Adipose tissue (tissue), 3 donors: ENCODE data around the gene FBXO31. TPM values are rescaled to one million over a fixed set of nuclear protein-coding genes. Genes with fewer than 3 reads are reported as not detected.
A peak's percentile ranks its signal among the peaks of the same experiment; 100 is the strongest.

Source experiments
- H3K27ac ChIP-seq: one replicate; pipeline ENCODE4 v1.5.1; 2013; ENCODE audit warnings: low read depth, low read length
- WGBS, 3 donors: extraction: QIAGEN DNeasy Blood & Tissue Kit; methylation state at CpG; one replicate each; pipeline ENCODE4 v1.1.7; 2013; 5-methylcytosine and 5-hydroxymethylcytosine counted together
- polyA plus RNA-seq, 3 donors: library from polyadenylated mRNA; stranded (reverse); fragments of 200-250 nt; gene quantifications; one replicate each; pipeline ENCODE4 v1.2.3, GENCODE V29; 2013
- donor health status: healthy with polysubstance abuse.
- donor health status: Bipolar disorder and iron deficiency.
- donor health status: healthy.

The FBXO31 gene
- polyA plus RNA-seq, 3 donors, result 14.6 to 26.6 (median 23.6) TPM

DNA sequence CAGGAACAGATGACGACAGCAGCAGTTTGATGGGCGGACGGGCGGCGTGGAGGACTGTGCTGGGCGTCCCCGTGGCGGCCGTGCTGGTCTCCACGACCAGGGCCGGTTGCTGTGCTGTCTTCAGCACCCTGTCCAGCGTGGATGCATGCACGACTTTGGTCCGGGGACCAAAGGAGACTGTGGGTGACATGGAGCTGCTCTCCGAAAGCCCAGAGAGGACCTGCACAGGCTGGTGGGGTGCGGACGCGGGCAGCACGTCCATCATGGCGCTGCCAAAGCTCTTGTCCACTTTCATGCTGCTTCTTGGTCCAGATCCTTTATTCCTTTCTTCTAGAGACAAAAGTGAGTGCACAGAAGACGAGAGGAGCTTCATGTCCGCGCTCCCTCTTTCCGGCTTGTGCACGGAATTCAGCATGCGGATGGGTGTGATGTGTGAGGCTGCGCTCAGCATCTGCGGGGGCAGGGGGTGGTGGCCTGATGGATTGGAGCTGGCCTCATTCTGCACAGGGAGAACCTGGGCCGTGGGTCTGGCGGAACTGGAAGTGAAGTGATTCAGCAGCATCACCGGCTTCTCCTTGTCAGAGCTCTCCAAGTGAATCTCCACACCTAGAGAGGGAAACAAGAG, 28.9 kb upstream of the FBXO31 start:
- no peak overlapping the region for H3K27ac ChIP-seq
- WGBS, 3 donors, result 88 to 92% (median 89%) methylated on average over 31 of the region's 31 CpGs

DNA sequence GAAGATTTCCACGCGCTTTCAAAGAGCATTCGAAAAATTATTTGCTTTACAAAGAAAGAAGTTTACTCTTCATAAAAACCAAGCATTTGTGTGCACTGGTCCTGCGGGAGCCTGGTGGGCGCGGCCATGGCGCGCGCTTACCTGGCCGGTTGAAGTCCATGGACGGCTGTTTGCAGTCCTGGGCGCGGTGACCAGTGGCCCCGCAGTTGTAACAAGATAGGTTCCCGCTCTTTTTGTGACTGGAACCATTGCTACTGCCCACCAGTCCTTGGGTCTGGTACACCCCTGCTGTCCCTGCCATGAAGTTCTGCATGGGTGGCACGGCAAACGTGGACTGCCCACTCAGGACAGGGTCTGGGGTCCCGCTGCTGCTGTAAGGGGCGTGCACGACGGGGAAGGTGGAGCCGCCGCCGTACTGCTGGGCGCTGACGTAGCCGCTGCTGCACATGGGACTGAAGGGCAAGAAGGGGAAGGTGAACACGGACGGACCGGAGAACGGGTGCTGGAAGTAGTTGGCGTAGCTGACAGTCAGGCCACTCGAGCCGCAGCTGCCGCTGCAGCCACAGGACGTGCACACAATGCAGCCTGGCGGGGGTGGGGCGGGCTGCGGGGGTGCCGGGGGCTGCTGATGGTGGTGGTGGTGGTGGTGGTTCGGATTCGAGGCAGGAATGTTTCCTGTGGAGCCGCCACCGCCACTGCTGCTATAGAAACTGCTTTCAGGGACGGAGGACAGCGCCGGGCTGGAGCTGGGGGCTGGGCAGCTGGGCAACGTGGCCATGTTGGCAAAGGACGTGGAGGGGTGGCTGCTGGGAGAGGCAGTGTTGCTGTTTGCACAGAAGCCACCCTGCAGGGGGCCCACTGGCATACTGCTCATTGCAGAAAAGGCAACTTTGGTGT, 28.0 kb upstream of the FBXO31 start:
- H3K27ac ChIP-seq, result no peak overlapping the region
- WGBS, 3 donors, result 91 to 95% (median 94%) methylated on average over 42 to 49 of the region's 49 CpGs

DNA sequence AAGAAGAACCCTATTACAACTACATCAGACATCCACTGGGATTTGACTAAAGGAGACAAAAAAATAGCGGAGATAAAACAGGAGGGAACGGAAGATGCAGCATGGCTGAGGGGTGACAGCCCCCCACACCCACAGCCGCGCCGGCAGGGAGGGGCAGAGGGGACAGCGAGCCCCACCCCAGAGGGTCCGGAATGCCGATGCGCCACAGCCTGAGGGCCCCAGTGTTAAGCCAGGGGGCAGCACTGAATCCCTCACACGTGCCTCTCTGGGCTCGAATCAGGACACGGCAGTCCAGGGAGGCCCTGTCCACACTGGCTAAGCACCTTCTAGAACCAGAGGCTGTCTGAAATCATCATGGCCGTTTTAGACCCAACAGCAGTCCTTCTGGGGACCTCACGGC, 27.4 kb upstream of the FBXO31 start:
- no peak overlapping the region for H3K27ac ChIP-seq
- WGBS, 3 donors, result 86 to 90% (median 90%) methylated on average over 14 of the region's 14 CpGs

DNA sequence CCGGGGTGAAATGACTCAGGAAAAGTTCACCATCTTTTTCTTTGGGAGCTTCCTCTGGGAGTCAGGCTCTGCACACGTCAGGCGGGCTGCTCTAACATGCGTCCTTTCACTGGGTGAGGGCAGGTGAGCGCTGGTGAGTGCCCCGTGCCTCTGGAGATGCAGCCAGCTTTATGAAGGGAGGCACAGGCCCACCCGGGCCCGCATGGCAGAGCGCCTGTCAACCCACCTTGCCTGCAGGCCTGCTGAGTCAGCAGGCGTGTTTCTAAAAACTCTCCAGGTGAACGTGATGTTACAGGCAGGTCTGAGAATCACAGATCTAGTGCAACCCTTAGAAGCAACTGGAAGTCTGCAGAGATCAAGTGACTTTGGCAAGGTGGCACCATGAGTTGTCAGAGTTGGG, 27.0 kb upstream of the FBXO31 start:
- no peak overlapping the region for H3K27ac ChIP-seq
- 88 to 91% (median 91%) methylated on average over 11 of the region's 11 CpGs for WGBS, 3 donors

DNA sequence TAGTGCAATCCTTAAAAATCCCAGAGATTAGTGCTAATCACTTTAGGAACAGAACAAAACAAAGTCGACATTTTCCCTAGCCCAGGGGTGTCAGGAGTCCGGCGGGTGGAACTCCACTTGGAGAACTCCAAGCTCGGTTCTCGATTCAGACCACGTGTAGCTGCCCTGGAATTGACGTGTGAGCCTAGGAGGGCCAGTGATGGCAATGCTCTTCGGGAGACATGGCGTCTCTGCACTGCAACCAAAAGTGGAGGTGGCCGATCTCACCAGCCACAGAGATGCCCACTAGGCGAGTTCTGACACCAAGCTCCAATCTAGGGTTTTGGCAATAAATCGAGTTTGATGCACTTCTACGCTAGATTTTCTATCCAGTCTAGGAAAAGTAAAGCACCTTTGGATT, 26.2 kb upstream of the FBXO31 start:
- WGBS, 3 donors, result 94 to 95% (median 94%) methylated on average over 13 of the region's 13 CpGs
- no peak overlapping the region for H3K27ac ChIP-seq

DNA sequence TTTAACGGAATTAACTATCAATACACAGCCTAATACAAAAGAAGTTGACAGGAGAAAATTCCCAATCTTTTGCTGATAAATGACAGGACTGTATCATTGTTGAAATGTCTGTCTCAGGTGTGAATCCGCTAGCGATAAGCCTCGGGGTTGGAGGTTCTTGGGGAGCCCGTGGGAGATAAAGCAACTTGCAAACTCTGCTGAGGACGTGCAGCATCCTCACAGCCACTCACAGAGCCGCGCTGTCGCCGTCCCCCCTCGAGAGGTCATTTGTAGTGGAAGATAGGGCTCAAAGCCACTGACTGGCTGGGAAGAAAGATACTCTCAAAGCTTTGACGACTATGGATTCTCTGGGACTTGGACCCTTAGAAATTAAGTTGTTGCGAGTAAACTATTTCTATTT, 25.6 kb upstream of the FBXO31 start:
- 90 to 93% (median 91%) methylated on average over 13 of the region's 13 CpGs for WGBS, 3 donors
- H3K27ac ChIP-seq, result no peak overlapping the region

DNA sequence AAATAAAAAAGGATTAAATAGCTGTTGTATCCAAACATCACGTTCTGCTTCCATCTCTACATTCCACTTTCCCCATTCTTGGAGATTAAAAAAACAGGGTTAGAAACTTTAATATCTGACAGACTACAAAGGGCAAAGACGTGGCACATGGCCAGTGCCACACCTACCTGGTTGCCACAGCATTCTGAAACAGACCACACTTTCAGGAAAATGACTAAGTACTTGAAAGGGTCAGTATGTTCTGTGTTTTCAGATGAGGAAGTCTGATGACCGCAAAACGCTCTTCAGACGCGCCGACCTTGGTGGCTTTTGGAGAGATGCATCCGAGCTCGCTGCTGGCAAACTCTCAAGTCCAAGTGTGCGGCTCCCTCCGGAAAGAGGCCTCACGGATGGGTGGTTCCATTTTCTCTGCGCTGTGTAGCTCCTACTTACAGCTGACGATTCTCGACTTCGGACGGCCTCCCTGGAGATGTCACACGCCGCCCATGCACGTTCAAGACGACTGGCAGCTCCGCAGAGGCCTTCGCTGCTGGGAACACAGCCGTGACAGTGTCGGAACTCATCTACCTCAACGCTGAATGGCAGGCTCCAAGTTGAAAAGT, 24.0 kb upstream of the FBXO31 start:
- H3K27ac ChIP-seq, result no peak overlapping the region
- 63 to 89% (median 70%) methylated on average over 26 of the region's 26 CpGs for WGBS, 3 donors

DNA sequence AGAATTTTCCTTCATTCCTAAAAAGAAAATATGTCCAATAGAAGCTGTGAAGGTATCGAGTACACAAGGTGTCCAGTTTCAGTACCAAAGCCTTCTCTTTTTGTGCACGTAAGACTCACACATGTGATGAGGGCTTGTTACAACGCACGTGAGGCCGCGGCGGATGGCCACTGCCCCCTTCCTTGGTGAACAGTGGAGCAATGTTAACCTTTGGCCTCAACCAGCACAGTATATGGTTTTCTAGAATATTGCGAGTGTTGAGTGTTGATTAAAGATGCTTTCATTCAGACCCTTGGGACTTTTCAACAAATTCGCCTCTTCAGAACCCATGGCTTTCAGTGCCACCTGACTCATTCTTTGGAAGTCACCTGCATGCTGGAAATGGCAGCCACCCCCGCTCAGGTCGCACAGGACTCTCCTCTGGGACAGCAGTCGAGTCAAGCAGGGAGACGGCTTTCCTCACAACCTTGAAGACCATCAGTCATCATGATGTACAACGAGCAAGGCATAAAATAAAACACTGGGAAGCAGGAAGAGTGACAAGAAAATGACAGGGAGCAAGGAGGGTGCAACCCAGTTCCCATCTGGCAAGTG, 23.0 kb upstream of the FBXO31 start:
- WGBS, 3 donors, result 88 to 91% (median 89%) methylated on average over 14 of the region's 14 CpGs
- no peak overlapping the region for H3K27ac ChIP-seq

DNA sequence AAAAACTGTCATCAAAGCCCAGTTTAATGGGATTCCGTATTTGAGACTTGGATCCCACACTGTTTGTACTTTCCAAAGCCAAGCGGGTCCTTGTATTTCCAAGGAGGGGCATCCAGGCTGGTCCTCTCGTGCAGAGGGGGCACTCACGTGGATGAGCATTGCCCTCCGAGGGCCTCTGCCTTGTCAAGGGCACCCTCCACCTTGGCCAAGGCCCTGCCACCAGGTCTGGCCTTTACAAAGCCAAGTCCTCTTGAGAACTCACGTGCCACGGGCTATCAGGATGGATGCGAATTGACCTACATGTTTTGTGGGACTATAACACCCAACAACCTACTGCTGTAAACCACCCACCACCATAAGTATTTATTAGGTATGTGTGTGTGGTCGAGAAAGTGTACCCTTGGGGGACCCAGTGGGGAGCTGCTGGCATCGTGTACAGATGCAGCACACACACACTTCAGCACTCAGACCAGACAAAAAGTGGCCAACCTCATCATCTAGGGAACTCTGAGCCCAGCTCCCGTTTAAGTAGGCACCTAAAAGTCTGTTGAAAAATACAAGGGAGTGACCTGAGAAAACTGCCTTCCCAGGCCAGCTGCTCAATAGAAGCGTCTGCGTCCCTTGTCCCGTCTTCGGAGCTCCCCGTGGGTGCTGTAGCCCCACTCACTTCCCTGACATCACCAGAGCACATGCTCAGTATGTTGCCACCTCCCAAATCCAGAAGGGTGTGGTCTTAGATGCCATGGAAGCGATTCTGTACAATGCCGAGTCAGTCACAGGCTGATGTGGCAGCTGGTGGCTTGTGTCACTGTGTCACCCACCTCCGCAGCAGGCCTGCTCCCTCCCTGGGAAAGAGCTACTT, 21.4 kb upstream of the FBXO31 start:
- WGBS, 3 donors, result 90 to 93% (median 93%) methylated on average over 19 of the region's 19 CpGs
- H3K27ac ChIP-seq, result no peak overlapping the region

DNA sequence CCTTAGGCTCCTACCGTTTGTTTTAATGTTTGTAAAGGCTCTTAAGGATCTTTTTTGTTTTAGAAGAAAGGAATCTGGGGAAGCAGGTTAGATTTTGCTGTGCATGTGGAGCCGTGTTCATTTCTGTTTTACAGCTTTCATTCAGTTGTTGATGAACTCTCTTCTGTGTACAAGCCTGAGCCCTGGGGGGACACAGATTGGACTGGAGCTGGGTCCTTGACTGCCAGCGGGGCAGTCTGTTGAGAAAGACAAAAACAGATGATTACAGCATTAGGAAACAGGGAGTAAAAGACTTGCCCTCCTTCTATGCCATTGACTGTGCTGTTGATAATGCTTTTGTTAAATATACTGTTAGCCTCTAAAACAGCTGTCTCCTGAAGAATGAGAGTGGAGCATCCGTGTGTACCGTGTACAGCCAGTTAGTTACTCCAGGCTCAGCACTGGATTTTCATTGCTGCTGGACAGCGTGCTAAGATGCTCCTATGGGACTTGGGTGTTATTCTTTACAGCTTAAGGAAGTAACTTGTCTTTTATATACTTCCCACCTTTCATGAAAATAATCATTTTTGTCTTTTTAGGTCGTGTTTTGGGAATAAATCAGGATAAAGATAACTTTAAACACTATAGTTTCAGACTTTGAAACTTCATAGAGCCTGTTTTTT, 11.7 kb upstream of the FBXO31 start:
- 55 to 74% (median 71%) methylated on average over 7 of the region's 7 CpGs for WGBS, 3 donors
- H3K27ac ChIP-seq, result no peak overlapping the region

DNA sequence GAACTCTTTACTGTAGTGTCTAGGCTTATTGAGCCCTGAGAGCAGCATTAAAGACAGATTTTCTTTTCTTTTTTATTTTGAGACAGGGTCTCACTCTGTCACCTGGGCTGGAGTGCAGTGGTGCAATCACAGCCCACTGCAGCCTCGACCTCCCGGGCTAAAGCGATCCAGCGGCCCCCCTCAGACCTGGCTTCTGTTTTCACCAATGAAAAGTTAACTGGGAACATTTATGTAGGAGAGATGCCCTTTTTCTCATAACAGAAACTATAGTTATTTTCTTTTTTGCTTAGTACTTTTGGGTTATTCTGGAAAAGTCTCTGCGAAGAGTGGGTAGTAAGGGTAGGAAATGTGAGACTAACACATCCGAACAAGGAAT, 10.1 kb upstream of the FBXO31 start:
- no peak overlapping the region for H3K27ac ChIP-seq
- 76 to 80% (median 77%) methylated on average over 6 of the region's 6 CpGs for WGBS, 3 donors

DNA sequence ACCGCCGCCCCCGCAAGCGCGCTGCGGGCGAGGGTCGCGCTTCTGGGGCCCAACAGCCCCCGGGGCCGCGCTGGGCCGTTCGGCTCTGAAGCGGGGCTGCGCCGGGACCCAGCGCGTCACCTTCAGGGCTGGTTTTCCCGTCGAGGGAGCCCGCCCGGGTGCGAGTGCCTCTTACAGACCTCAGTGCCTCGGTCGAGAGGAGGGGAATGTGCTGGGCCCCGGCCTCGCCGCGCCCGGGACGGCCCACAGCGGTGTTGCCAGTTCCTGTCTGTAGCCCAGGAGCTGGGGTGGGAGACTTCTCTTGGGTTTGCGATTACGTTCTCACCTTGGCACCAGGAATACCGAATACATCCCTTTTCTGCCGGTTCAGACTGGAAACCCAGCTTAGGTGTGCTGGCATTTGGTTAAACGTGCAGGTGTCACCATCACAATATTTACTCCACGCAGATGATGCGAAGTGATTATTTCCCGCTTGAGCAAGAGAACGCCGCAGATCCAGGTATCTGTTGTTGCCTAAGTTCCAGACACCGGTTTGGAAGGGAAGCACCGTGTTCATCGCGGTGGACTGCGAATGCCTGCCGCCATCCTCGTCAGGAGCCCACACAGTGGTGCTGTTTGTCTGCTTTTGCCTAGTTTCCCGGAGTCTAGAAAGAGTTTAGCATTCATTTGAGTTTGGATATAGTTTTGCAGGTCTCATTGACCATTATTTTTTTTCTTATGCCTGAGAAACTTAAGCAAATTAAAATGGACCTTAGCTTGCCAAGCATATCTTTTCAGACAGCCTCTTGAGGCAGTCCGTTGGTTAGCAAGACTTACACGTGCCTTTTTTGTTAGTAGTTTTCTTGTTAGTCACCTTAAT, 9.5 kb upstream of the FBXO31 start:
- WGBS, 3 donors, result 1 to 2% (median 2%) methylated on average over 46 to 53 of the region's 53 CpGs
- no peak overlapping the region for H3K27ac ChIP-seq

DNA sequence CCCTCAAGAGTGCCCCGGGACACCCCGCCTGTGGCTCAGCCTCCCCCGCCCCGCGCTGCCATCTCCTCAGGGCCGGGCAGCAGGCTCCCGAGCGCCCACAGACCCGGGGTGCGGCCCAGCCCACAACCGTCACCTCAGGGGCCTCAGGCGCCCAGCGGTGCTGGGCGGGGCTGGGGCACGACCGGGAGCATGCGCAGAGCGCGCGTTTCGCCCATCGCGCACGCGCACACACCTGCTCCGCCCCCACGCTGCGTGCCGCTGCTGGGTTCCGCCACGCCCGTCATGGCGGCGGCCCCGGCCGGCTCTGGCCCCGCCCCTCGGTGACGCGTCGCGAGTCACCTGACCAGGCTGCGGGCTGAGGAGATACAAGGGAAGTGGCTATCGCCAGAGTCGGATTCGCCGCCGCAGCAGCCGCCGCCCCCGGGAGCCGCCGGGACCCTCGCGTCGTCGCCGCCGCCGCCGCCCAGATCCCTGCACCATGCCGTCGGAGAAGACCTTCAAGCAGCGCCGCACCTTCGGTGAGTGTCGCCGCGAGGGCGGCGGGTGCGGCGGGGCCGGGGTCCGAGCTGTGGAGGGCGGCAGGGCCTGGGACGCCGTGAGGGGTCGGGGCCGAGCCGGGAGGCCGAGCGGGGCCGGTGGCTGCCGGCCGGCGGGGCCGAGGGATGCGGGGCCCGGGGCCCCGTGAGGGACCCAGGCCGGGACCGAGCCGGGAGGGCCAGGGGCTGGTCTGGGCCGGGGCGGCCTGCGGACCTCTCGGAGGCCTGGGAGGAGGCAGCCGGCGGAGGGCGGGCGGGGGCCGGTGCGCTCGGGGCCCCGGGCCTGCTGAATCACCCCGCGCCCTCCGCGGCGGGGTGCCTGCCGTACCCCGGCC, 8.6 kb upstream of the FBXO31 start, which contains the start of gene MAP1LC3B:
MAP1LC3B (plus strand) TSS at position 387 of the 871 bp plus-strand sequence; CDS start at position 479, 92 bp downstream.
- 0 to 1% (median 0%) methylated on average over 93 to 110 of the region's 113 CpGs for WGBS, 3 donors
- peak within 1 kb of the TSS; percentile 97 for H3K27ac ChIP-seq

DNA sequence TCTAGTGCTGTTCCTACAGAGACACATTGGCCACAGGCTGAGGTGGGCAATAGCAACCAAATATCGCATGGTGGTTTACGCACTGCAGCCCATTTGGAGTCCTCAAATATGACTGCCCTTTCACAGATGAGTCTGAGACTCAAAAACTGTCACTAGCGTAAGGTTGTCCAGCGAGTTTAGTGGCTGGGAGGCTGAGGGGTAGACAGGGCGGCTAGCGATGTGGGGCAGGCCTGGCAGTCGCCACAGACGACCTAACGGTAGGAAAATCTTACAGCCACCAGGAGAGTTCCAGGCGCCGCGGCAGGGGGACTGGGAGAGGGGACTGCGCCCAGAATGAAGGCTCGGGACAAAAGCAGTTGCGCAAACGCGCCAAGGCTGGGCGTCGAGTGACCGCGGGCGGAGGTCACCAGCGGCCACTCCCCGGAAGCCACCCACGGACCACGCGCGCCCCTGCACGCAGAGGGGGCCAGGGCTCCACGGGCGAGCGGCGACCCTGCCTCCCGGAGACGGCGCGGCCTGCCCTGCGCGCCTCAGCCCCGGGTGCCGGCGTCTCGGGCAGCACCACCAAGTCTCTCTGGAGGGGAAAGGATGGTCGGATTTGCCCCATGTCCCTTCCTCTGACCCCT, 7.9 kb upstream of the FBXO31 start:
- WGBS, 3 donors, result 7 to 9% (median 8%) methylated on average over 34 to 44 of the region's 44 CpGs
- H3K27ac ChIP-seq, result peak overlapping the region; percentile 97

DNA sequence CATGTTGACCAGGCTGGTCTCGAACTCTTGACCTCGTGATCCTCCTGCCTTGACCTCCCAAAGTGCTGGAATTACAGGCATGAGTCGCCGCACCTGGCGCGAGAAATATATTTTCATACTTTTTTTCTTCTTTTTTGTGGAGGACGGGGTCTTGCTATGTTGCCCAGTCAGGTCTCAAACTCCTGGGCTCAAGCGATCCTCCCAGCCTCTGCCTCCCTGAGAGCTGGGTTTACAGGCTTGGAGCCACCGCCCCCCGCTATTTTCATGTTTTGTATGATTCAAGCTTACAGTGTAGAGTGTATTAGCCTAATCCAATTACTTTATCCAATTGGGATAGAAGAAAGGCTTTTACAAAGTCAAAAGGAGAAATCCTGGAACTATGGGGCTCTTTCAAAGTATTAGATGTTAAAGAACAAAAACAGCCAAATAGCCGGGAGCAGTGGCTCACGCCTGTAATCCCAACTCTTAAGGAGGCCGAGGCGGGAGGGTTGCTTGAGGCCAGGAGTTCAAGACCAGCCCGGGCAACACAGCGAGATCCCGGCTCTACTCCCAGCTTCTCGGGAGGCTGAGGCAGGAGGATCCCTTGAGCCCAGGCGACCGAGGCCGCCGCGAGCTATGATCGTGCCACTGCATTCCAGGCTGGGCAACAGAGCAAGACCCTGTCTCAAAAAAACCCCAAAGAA, 7.2 kb upstream of the FBXO31 start:
- 97% methylated on average over 23 to 24 of the region's 24 CpGs for WGBS, 3 donors
- H3K27ac ChIP-seq, result peak overlapping the region; percentile 97
